Glomerular endothelial cell (primary cell): ENCODE data around the gene TM4SF5. TPM values are rescaled to one million over a fixed set of nuclear protein-coding genes. Genes with fewer than 3 reads are reported as not detected.
"Not testable (repeated sequence)": the region's sequence is repeated elsewhere in the genome, so short reads cannot be mapped to it uniquely, and the experiment has no call there.

Experiments
- DNase-seq: peaks from one replicate; pipeline ENCODE4 v3.0.0-alpha.2; 2011; ENCODE audit warnings: low read depth, low spot score; ENCODE audit errors: extremely low read depth
- total RNA-seq: library from RNA; depleted of rRNA; stranded (reverse); fragments of >200 nt; gene quantifications from 2 replicates; pipeline ENCODE4 v1.2.3, GENCODE V29; 2015

The TM4SF5 gene
- total RNA-seq, 1 donor from 2014 or later, result not detected

- no peak for DNase-seq
Observed at GRCh38 chr17:4823373-4824089, 51.8 kb downstream of the TM4SF5 start.

- no peak for DNase-seq
Observed at GRCh38 chr17:4827399-4827798, 55.7 kb downstream of the TM4SF5 start.

DNA sequence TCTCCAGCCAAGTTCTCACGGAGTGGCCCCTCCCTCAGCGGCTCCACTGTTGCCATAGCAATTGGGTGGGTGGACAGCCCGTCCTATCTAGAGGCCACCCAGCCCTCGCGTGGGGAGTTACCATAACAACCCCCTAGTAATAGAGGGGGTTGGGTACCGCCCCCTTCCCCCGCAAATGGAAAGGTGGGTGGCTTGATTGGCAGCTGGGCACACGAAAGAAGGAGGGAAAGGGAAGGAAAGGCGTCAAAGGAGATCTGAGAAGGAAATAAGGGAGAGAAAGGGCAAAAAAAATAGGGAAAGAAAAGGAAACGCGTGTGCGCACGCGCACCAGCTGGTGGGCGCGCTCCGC lies 61.1 kb downstream of the TM4SF5 start:
- not testable (repeated sequence) for DNase-seq

Other genes starting within 250 kb of the TM4SF5 start
- gene MYBBP1A, start 216.5 kb upstream of the TM4SF5 start, total RNA-seq, result 65.0 and 84.7 TPM in 2 replicates
- not detected in 2 replicates for gene GGT6, start 211.3 kb upstream of the TM4SF5 start, total RNA-seq
- not detected in 2 replicates for gene SMTNL2, start 187.4 kb upstream of the TM4SF5 start, total RNA-seq
- gene ALOX15, start 130.2 kb upstream of the TM4SF5 start, total RNA-seq, result not detected in 2 replicates
- 21.8 and 25.5 TPM in 2 replicates for gene PELP1, start 67.7 kb upstream of the TM4SF5 start, total RNA-seq
- gene ARRB2, start 61.3 kb upstream of the TM4SF5 start, total RNA-seq, result 11.6 and 13.0 TPM in 2 replicates
- gene MED11, start 40.5 kb upstream of the TM4SF5 start, total RNA-seq, result 22.6 and 32.6 TPM in 2 replicates
- 0.06 and 0.15 TPM in 2 replicates for gene ZMYND15, start 32.1 kb upstream of the TM4SF5 start, total RNA-seq
- gene CXCL16, start 32.0 kb upstream of the TM4SF5 start, total RNA-seq, result 18.0 and 18.5 TPM in 2 replicates
- gene VMO1, start 14.5 kb downstream of the TM4SF5 start, total RNA-seq, result 0.44 TPM in 1 of 2 replicates, not detected in the other
- gene GLTPD2, start 17.1 kb downstream of the TM4SF5 start, total RNA-seq, result not detected in 2 replicates
- gene PSMB6, start 24.3 kb downstream of the TM4SF5 start, total RNA-seq, result 143 and 209 TPM in 2 replicates
- gene PLD2, start 35.3 kb downstream of the TM4SF5 start, total RNA-seq, result 33.5 and 36.9 TPM in 2 replicates
- 51.0 and 74.7 TPM in 2 replicates for gene MINK1, start 61.5 kb downstream of the TM4SF5 start, total RNA-seq
- gene C17orf107, start 127.7 kb downstream of the TM4SF5 start, total RNA-seq, result 0.88 and 1.6 TPM in 2 replicates
- gene CHRNE, start 131.2 kb downstream of the TM4SF5 start, total RNA-seq, result 0.76 and 1.5 TPM in 2 replicates
- not detected in 2 replicates for gene GP1BA, start 160.4 kb downstream of the TM4SF5 start, total RNA-seq
- 47.3 and 52.1 TPM in 2 replicates for gene SLC25A11, start 168.2 kb downstream of the TM4SF5 start, total RNA-seq
- gene RNF167, start 168.4 kb downstream of the TM4SF5 start, total RNA-seq, result 47.5 and 54.7 TPM in 2 replicates
- gene PFN1, start 176.6 kb downstream of the TM4SF5 start, total RNA-seq, result 1,675 and 1,900 TPM in 2 replicates
- gene ENO3, start 179.2 kb downstream of the TM4SF5 start, total RNA-seq, result 0.15 and 2.6 TPM in 2 replicates
- gene SPAG7, start 195.9 kb downstream of the TM4SF5 start, total RNA-seq, result 61.8 and 69.5 TPM in 2 replicates
- gene CAMTA2, start 215.8 kb downstream of the TM4SF5 start, total RNA-seq, result 16.4 and 35.1 TPM in 2 replicates
- 0.39 and 0.76 TPM in 2 replicates for gene INCA1, start 225.6 kb downstream of the TM4SF5 start, total RNA-seq
- gene KIF1C, start 226.1 kb downstream of the TM4SF5 start, total RNA-seq, result 114 and 117 TPM in 2 replicates